HG03039 (cell line): ENCODE results near the gene DESI2.

ENCODE experiments used
- ATAC-seq: cut with Tn5 transposase; IDR thresholded peaks from one replicate; pipeline ENCODE4 v1.9.1; 2021; ENCODE audit warnings: mild to moderate bottlenecking, moderate library complexity; ENCODE audit not compliant: unreplicated experiment

DESI2 gene

GRCh38 chr1:244751271-244751895, 98.5 kb downstream of the DESI2 start:
- no peak for ATAC-seq

DNA sequence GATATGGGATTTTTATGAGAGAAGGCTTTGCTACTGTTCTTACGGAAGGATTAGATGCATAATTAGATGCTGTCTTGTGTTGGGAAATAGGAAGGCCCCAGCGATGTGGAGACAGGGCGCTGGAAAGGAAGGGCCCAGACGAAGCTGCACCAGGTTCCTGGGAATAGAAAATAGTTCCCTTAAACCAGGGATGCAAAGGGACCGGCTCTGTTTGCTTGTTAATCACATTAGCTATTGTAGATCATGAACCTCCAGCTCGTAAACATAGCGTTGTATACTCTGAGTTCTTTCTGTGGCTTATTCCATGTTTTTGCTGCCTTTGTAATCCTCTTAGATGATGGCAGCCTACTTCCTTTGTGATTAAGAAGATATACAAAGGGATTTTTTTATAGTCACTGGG, 102.7 kb downstream of the DESI2 start:
- no peak for ATAC-seq

DNA sequence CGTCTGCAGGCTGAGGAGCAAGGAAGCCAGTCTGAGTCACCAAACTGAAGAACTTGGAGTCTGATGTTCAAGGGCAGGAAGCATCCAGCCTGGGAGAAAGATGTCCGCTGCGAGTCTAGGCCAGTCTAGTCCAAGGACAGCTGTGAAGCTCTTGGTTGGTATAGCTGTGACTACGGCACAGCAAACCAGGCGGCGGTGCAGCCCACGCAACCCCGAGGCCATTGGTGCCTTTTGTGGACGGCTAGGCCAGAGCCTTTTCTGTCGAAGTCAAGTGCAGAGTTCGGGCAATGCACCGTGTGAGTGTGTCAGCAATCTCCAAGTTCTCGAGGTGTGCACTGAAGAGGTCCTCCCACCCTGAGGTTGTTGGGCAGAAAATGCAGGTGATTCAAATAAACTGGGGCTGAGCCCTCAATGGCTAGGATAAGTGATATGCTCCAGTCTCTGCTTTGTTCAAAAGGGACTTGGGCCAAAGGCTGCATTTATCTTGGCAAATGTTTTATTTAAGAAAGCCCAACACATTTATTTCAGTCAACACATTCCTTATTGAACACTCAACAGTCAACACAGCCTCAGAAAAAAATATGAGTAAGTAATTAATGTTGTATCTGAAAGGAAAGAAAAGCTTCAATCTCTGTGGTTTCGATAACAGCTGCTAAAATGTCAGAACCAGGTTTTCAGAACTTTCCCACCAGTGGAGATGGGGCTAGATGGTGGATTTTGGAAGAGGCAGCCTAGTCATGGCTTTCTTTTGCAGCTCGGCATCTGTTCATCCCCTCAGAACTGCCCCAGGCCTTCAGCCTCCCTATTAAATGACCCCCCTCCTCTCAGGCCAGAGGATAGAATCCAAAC, 104.4 kb downstream of the DESI2 start:
- ATAC-seq = no peak
